Subcutaneous abdominal adipose tissue (tissue), 5 donors: ENCODE measurements around the gene FRAS1.
"Not testable (repeated sequence)": the region's sequence is repeated elsewhere in the genome, so short reads cannot be mapped to it uniquely, and the experiment has no call there.

Source experiments
- H3K27ac ChIP-seq: one replicate; pipeline ENCODE4 v1.7.0; 2013; ENCODE audit warnings: low read depth, mild to moderate bottlenecking, inconsistent platforms, low read length, moderate library complexity
- H3K27me3 ChIP-seq, 5 donors: one replicate each; pipeline ENCODE4 v1.7.0; 2013; ENCODE audit warnings: low read length in 5 of 5, inconsistent platforms in 1 of 5; ENCODE audit not compliant: control insufficient read depth in 5 of 5, insufficient read depth in 4 of 5
- H3K36me3 ChIP-seq, 5 donors: one replicate each; pipeline ENCODE4 v1.7.0; 2013; ENCODE audit warnings: low read length in 5 of 5; ENCODE audit not compliant: control insufficient read depth in 5 of 5, insufficient read depth in 5 of 5
- H3K4me1 ChIP-seq, 5 donors: one replicate each; pipeline ENCODE4 v1.7.0; 2013; ENCODE audit warnings: low read length in 5 of 5, mild to moderate bottlenecking in 3 of 5, moderate library complexity in 1 of 5; ENCODE audit not compliant: control insufficient read depth in 5 of 5, insufficient read depth in 5 of 5
- H3K4me3 ChIP-seq, 5 donors: one replicate each; pipeline ENCODE4 v1.7.0; 2013; ENCODE audit warnings: low read length in 5 of 5, low read depth in 1 of 5
- H3K9ac ChIP-seq, 5 donors: one replicate each; pipeline ENCODE4 v1.7.0; 2013; ENCODE audit warnings: low read length in 5 of 5, mild to moderate bottlenecking in 4 of 5, moderate library complexity in 3 of 5
- H3K9me3 ChIP-seq, 5 donors: one replicate each; pipeline ENCODE4 v1.7.0; 2013; ENCODE audit warnings: low read length in 5 of 5; ENCODE audit not compliant: control insufficient read depth in 5 of 5
- donor health status: healthy.
- donor health status: healthy.
- donor health status: healthy.
- donor health status: healthy.
- donor health status: healthy.

FRAS1 gene

GRCh38 chr4:78204176-78204575 is 147.1 kb downstream of the FRAS1 start:
- Histone ChIP-seq H3K9me3 (no peaks in the 10 kb centered on the region), H3K9ac (no peak overlapping the region), H3K4me1 (no peaks in the 10 kb centered on the region), H3K36me3 (no peaks in the 10 kb centered on the region), H3K4me3 (no peak overlapping the region), H3K27me3 (no peaks in the 10 kb centered on the region), H3K27ac (no peak overlapping the region)

GRCh38 chr4:78205591-78205990 is 148.5 kb downstream of the FRAS1 start:
- H3K27me3 ChIP-seq = no peaks in the 10 kb centered on the region
- H3K4me1 ChIP-seq = no peaks in the 10 kb centered on the region
- H3K9me3 ChIP-seq = no peaks in the 10 kb centered on the region
- no peaks in the 10 kb centered on the region for H3K36me3 ChIP-seq
- H3K9ac ChIP-seq = no peak overlapping the region
- no peak overlapping the region for H3K4me3 ChIP-seq
- H3K27ac ChIP-seq = no peak overlapping the region

- no peaks in the 10 kb centered on the region for H3K4me1 ChIP-seq
- no peak overlapping the region for H3K27ac ChIP-seq
- no peak overlapping the region for H3K9ac ChIP-seq
- H3K9me3 ChIP-seq = no peaks in the 10 kb centered on the region
- H3K27me3 ChIP-seq = no peaks in the 10 kb centered on the region
- no peaks in the 10 kb centered on the region for H3K36me3 ChIP-seq
- no peak overlapping the region for H3K4me3 ChIP-seq
These were observed 150.4 kb downstream of the FRAS1 start for GRCh38 chr4:78207541-78207940.

- Histone ChIP-seq H3K36me3 (no peaks in the 10 kb centered on the region), H3K27ac (no peak overlapping the region), H3K27me3 (no peaks in the 10 kb centered on the region), H3K9me3 (no peaks in the 10 kb centered on the region), H3K9ac (no peak overlapping the region), H3K4me1 (no peaks in the 10 kb centered on the region), H3K4me3 (no peak overlapping the region)
These were observed 150.8 kb downstream of the FRAS1 start for GRCh38 chr4:78207951-78208350.

- H3K27me3 ChIP-seq, H3K4me1 ChIP-seq, H3K9me3 ChIP-seq, H3K9ac ChIP-seq, H3K27ac ChIP-seq, H3K36me3 ChIP-seq, H3K4me3 ChIP-seq: not testable (repeated sequence)
These were observed 151.8 kb downstream of the FRAS1 start for GRCh38 chr4:78208896-78209295.

- Histone ChIP-seq H3K36me3 (no peaks in the 10 kb centered on the region), H3K27ac (no peak overlapping the region), H3K4me3 (no peak overlapping the region), H3K9ac (no peak overlapping the region), H3K27me3 (no peaks in the 10 kb centered on the region), H3K9me3 (no peaks in the 10 kb centered on the region), H3K4me1 (no peaks in the 10 kb centered on the region)
These were observed 153.7 kb downstream of the FRAS1 start for GRCh38 chr4:78210694-78211410.

- H3K9me3 ChIP-seq = no peaks in the 10 kb centered on the region
- no peaks in the 10 kb centered on the region for H3K4me1 ChIP-seq
- no peak overlapping the region for H3K9ac ChIP-seq
- H3K27ac ChIP-seq = no peak overlapping the region
- no peaks in the 10 kb centered on the region for H3K27me3 ChIP-seq
- H3K4me3 ChIP-seq = no peak overlapping the region
- H3K36me3 ChIP-seq = no peaks in the 10 kb centered on the region
These were observed 156.1 kb downstream of the FRAS1 start for GRCh38 chr4:78213218-78213617.

- no peaks in the 10 kb centered on the region for H3K36me3 ChIP-seq
- H3K4me3 ChIP-seq = no peak overlapping the region
- H3K4me1 ChIP-seq = no peaks in the 10 kb centered on the region
- no peaks in the 10 kb centered on the region for H3K9me3 ChIP-seq
- no peaks in the 10 kb centered on the region for H3K27me3 ChIP-seq
- no peak overlapping the region for H3K27ac ChIP-seq
- no peak overlapping the region for H3K9ac ChIP-seq
These were observed 157.0 kb downstream of the FRAS1 start for GRCh38 chr4:78214078-78214477.

GRCh38 chr4:78217557-78217956 is 160.4 kb downstream of the FRAS1 start:
- no peak overlapping the region for H3K4me3 ChIP-seq
- H3K4me1 ChIP-seq = no peaks in the 10 kb centered on the region
- H3K27me3 ChIP-seq = no peaks in the 10 kb centered on the region
- H3K9me3 ChIP-seq = no peaks in the 10 kb centered on the region
- H3K36me3 ChIP-seq = no peaks in the 10 kb centered on the region
- H3K27ac ChIP-seq = no peak overlapping the region
- H3K9ac ChIP-seq = no peak overlapping the region

- Histone ChIP-seq H3K36me3 (no peaks in the 10 kb centered on the region), H3K4me1 (no peaks in the 10 kb centered on the region), H3K9me3 (no peaks in the 10 kb centered on the region), H3K27ac (no peak overlapping the region), H3K27me3 (no peaks in the 10 kb centered on the region), H3K9ac (no peak overlapping the region), H3K4me3 (no peak overlapping the region)
These were observed 161.1 kb downstream of the FRAS1 start for GRCh38 chr4:78218260-78218659.

GRCh38 chr4:78219825-78220224 is 162.7 kb downstream of the FRAS1 start:
- H3K9me3 ChIP-seq = no peaks in the 10 kb centered on the region
- no peak overlapping the region for H3K9ac ChIP-seq
- no peaks in the 10 kb centered on the region for H3K4me1 ChIP-seq
- H3K36me3 ChIP-seq = no peaks in the 10 kb centered on the region
- H3K27ac ChIP-seq = no peak overlapping the region
- no peak overlapping the region for H3K4me3 ChIP-seq
- H3K27me3 ChIP-seq = no peaks in the 10 kb centered on the region
